CD4-positive, alpha-beta T cell (primary cell): ENCODE data around the gene USP40. TPM values are rescaled to one million over a fixed set of nuclear protein-coding genes. Genes with fewer than 3 reads are reported as not detected.

ENCODE experiments used
- ATAC-seq: fragments of 200-7000 bp; cut with Tn5 transposase; one replicate; pipeline ENCODE4 v1.10.0; 2022; ENCODE audit warnings: mild to moderate bottlenecking; ENCODE audit not compliant: poor library complexity
- CTCF ChIA-PET: fragments of 350-600 bp; sonication (Branson Sonifier 250); formaldehyde crosslinking; loops from one replicate; lab custom pipeline; 2021; ENCODE audit warnings: antibody characterized with exemption, inconsistent platforms; lab: Charles Lee
- POLR2A ChIA-PET: fragments of 350-600 bp; sonication (Branson Sonifier 250); formaldehyde crosslinking; loops from one replicate; lab custom pipeline; 2021; ENCODE audit warnings: antibody characterized with exemption, inconsistent platforms; lab: Charles Lee
- DNase-seq, 14 experiments: peaks; one replicate each; pipeline ENCODE4 v3.0.0-alpha.2; 2013 to 2020; ENCODE audit warnings: mixed read lengths in 2 of 14
- H3K27ac ChIP-seq, 2 donors: one replicate each; pipeline versions ENCODE4 v1.5.1 to v1.7.0; 2013; ENCODE audit warnings: low read length in 2 of 2, low read depth in 1 of 2, mild to moderate bottlenecking in 1 of 2
- H3K27me3 ChIP-seq, 2 experiments: 1 replicate in 1 of 2; 2 replicates in 1 of 2; pipeline versions ENCODE4 v1.6.1 to v1.7.0; 2013; ENCODE audit warnings: low read length in 2 of 2, control low read depth in 1 of 2, mild to moderate bottlenecking in 1 of 2, moderate library complexity in 1 of 2; ENCODE audit not compliant: insufficient read depth in 2 of 2, control insufficient read depth in 1 of 2
- H3K36me3 ChIP-seq: one replicate; pipeline ENCODE4 v1.6.1; 2013; ENCODE audit warnings: low read length, control low read depth; ENCODE audit not compliant: insufficient read depth
- H3K4me1 ChIP-seq: one replicate; pipeline ENCODE4 v1.6.1; 2013; ENCODE audit warnings: low read length, control low read depth; ENCODE audit not compliant: insufficient read depth
- H3K4me3 ChIP-seq: one replicate; pipeline ENCODE4 v1.5.1; 2013; ENCODE audit warnings: mild to moderate bottlenecking, low read length, moderate library complexity
- H3K9me3 ChIP-seq, 2 experiments: 1 replicate in 1 of 2; 2 replicates in 1 of 2; pipeline versions ENCODE4 v1.6.1 to v1.7.0; 2013; ENCODE audit warnings: low read length in 2 of 2, mild to moderate bottlenecking in 2 of 2, control low read depth in 1 of 2, moderate library complexity in 1 of 2; ENCODE audit not compliant: control insufficient read depth in 1 of 2, insufficient read depth in 1 of 2
- H3K27ac Mint-ChIP-seq: one replicate; pipeline ENCODE4 v1.8.0; 2020; ENCODE audit warnings: mixed read lengths
- H3K27me3 Mint-ChIP-seq: one replicate; pipeline ENCODE4 v1.8.0; 2021; ENCODE audit warnings: mixed read lengths
- H3K36me3 Mint-ChIP-seq: one replicate; pipeline ENCODE4 v1.8.0; 2021; ENCODE audit warnings: low read depth, mixed read lengths
- H3K4me1 Mint-ChIP-seq: one replicate; pipeline ENCODE4 v1.8.0; 2021; ENCODE audit warnings: low read depth, mixed read lengths
- H3K4me3 Mint-ChIP-seq: one replicate; pipeline ENCODE4 v1.8.0; 2020; ENCODE audit warnings: mild to moderate bottlenecking, mixed read lengths
- H3K9me3 Mint-ChIP-seq: one replicate; pipeline ENCODE4 v1.8.0; 2020; ENCODE audit warnings: mixed read lengths
- intact Hi-C, 2 experiments: fragments of 100-400 bp; cut with DNase I in 1 of 2; cut with micrococcal nuclease in 1 of 2; formaldehyde crosslinking; loops; one replicate each; pipeline versions ENCODE4 v1.15.1 to v1.9.0; 2023 to 2025; cut with DNase I, micrococcal nuclease
- total RNA-seq, 174 experiments: library from RNA in 2 of 174; stranded (reverse) in 2 of 174; gene quantifications; one replicate each; pipeline ENCODE4 v1.2.3 and lab custom pipeline; 2021 to 2026
- TF ChIP-seq, protein P1 (sequence below): fragments of 200-600 bp; IDR thresholded peaks from one replicate; pipeline ENCODE4 v1.8.0; 2022; ENCODE audit warnings: antibody characterized with exemption, mild to moderate bottlenecking

USP40 gene
- total RNA-seq, 2 experiments from 2014 or later: 7.2 to 8.7 TPM

DNA sequence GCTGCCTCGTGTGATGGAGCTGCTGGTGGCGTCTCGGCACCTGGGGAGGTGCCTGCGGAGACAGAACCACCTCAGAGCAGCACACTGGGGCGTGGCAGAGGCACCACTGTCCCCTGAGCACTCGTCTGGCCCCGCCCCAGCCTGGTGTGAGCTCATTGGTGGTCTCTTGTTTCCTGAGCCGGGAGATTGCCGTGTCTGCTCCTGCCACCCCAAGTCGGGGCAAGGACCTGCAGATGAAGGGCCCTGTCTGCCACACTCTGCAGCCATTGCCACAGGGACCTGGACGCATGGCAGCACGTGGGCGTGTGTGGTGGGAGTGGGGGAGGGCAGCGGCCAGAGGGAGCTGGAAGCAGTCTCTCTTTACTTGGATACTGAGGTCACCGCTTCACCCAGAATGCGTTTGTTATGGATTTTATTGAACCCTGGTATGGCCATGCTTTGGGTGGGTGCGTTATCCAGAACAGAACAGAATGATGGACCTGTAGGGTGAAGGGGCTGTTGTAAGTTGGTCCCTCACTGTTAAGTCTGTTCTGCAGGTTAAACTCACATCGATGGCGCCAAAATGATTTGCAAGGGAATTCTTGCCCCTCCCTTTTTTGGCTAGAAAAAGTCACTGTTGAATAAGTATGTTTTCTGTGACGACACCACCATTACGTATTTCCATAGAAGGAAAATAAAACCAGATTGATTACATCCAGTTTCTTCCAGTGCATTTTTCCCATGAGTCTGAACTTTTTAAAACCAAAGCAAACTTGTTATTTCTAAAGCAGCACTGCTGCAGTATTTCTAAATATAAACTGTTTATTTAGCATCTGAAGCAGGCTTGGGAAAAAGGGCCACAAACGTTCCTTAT lies 92.0 kb downstream of the USP40 start:
- TF ChIP-seq, protein P1, sequence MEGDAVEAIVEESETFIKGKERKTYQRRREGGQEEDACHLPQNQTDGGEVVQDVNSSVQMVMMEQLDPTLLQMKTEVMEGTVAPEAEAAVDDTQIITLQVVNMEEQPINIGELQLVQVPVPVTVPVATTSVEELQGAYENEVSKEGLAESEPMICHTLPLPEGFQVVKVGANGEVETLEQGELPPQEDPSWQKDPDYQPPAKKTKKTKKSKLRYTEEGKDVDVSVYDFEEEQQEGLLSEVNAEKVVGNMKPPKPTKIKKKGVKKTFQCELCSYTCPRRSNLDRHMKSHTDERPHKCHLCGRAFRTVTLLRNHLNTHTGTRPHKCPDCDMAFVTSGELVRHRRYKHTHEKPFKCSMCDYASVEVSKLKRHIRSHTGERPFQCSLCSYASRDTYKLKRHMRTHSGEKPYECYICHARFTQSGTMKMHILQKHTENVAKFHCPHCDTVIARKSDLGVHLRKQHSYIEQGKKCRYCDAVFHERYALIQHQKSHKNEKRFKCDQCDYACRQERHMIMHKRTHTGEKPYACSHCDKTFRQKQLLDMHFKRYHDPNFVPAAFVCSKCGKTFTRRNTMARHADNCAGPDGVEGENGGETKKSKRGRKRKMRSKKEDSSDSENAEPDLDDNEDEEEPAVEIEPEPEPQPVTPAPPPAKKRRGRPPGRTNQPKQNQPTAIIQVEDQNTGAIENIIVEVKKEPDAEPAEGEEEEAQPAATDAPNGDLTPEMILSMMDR: no peak
- Mint-ChIP-seq H3K4me1 (no peaks in the 10 kb centered on the region), H3K36me3 (peaks cover 43% of the 10 kb centered on the region), H3K27ac (no peak overlapping the region), H3K27me3 (no peaks in the 10 kb centered on the region), H3K4me3 (no peak overlapping the region), H3K9me3 (no peaks in the 10 kb centered on the region)
- CTCF ChIA-PET: no interaction called here
- Histone ChIP-seq H3K36me3 (peaks cover 39% of the 10 kb centered on the region), H3K4me1 (no peaks in the 10 kb centered on the region), H3K27ac (no peak overlapping the region), H3K9me3 (peaks cover 0 to 17% of the 10 kb centered on the region in 2 experiments), H3K27me3 (no peaks in the 10 kb centered on the region), H3K4me3 (no peak overlapping the region)
- intact Hi-C loops: no loop called here
- ATAC-seq: no peak
- POLR2A ChIA-PET: no interaction called here
- no peak for DNase-seq

DNA sequence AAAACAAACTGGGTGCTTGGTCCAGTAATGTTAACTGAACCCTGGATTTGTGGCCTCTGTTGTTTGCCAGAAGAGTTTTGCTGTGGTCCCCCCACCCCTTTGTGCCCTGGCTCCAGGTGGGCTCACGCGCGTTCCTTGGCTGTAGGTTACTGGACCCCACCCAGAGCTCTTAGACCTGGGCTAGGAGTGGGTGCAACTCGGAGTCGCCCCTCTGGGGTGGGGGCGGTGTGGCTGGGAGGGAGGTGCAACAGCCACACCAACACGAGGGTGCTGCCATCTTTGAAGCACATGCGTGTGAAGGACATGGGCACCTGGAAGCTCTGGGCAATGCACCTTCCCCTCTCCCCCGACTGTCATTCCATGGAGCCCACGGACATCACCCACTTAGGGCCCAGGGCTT lies 92.7 kb downstream of the USP40 start:
- Histone ChIP-seq H3K4me1 (no peaks in the 10 kb centered on the region), H3K36me3 (peaks cover 45% of the 10 kb centered on the region), H3K27me3 (no peaks in the 10 kb centered on the region), H3K9me3 (peaks cover 0 to 17% of the 10 kb centered on the region in 2 experiments), H3K27ac (no peak overlapping the region), H3K4me3 (no peak overlapping the region)
- no peak overlapping the region for H3K27ac Mint-ChIP-seq
- no peaks in the 10 kb centered on the region for H3K9me3 Mint-ChIP-seq
- ChIA-PET POLR2A (no interaction called here), CTCF (no interaction called here)
- peaks cover 50% of the 10 kb centered on the region for H3K36me3 Mint-ChIP-seq
- no peak for DNase-seq
- no peaks in the 10 kb centered on the region for H3K4me1 Mint-ChIP-seq
- H3K27me3 Mint-ChIP-seq: no peaks in the 10 kb centered on the region
- TF ChIP-seq, protein P1: no peak
- intact Hi-C loops: no loop called here
- H3K4me3 Mint-ChIP-seq: no peak overlapping the region
- ATAC-seq: no peak

DNA sequence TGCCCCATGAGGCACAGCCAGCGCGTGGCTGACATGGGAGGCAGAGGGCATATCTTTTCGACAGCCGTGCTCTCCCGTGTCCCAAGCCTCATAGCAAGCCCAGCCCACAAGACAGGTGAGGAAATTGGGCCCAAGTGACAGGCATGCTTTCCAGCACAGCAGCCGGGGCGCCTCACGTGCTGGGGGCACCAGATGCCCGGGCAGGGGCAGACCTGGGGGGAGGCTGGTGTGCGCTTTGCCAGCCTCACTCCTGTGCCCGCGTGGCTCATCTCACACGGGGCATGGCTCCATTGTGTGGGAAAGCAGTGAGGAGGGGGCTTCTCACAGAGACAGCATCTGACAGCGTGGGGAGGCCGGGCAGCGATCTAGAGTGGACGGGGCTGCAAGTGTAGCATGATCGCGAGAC lies 93.2 kb downstream of the USP40 start:
- ATAC-seq (no peak), DNase-seq (no peak)
- Mint-ChIP-seq H3K36me3 (peaks cover 55% of the 10 kb centered on the region), H3K27ac (no peak overlapping the region), H3K4me1 (no peaks in the 10 kb centered on the region), H3K4me3 (no peak overlapping the region), H3K9me3 (no peaks in the 10 kb centered on the region), H3K27me3 (no peaks in the 10 kb centered on the region)
- H3K4me1 ChIP-seq: no peaks in the 10 kb centered on the region
- H3K4me3 ChIP-seq: no peak overlapping the region
- intact Hi-C loops: no loop called here
- ChIA-PET POLR2A (no interaction called here), CTCF (no interaction called here)
- peaks cover 0 to 17% of the 10 kb centered on the region in 2 experiments for H3K9me3 ChIP-seq
- H3K27ac ChIP-seq: no peak overlapping the region
- H3K27me3 ChIP-seq: no peaks in the 10 kb centered on the region
- H3K36me3 ChIP-seq: peaks cover 50% of the 10 kb centered on the region
- TF ChIP-seq, protein P1: no peak
